Breast epithelium (tissue), 4 donors: ENCODE results near the gene S100A14. TPM values are rescaled to one million over a fixed set of nuclear protein-coding genes. Genes with fewer than 3 reads are reported as not detected.

ENCODE experiments used
- DNase-seq, 2 donors: peaks; one replicate each; pipeline ENCODE4 v3.0.0-alpha.2; 2019; ENCODE audit warnings: low spot score in 2 of 2
- H3K27ac ChIP-seq, 2 donors: fragments of 200-600 bp; sonication (generic) in 1 of 2; one replicate each; pipeline ENCODE4 v1.5.1; 2016 to 2019; ENCODE audit warnings: mild to moderate bottlenecking in 1 of 2
- H3K27me3 ChIP-seq, 2 donors: fragments of 200-600 bp; sonication (generic) in 1 of 2; one replicate each; pipeline versions ENCODE4 v1.5.1 to v1.6.0; 2017 to 2019; ENCODE audit warnings: control low read depth in 1 of 2, mild to moderate bottlenecking in 1 of 2
- H3K36me3 ChIP-seq: fragments of 200-600 bp; one replicate; pipeline ENCODE4 v1.5.1; 2019
- H3K4me1 ChIP-seq, 2 donors: fragments of 200-600 bp; sonication (generic); one replicate each; pipeline ENCODE4 v1.5.1; 2016 to 2019; ENCODE audit warnings: control low read depth in 1 of 2
- H3K4me3 ChIP-seq, 3 donors: fragments of 200-600 bp; sonication (generic); 1 replicate in 2 of 3; 2 replicates in 1 of 3; pipeline ENCODE4 v1.5.1; 2016 to 2019; ENCODE audit warnings: mild to moderate bottlenecking in 3 of 3, moderate library complexity in 2 of 3
- H3K9me3 ChIP-seq, 2 donors: fragments of 200-600 bp; sonication (generic) in 1 of 2; one replicate each; pipeline ENCODE4 v1.5.1; 2016 to 2019; ENCODE audit warnings: control low read depth in 1 of 2
- CTCF ChIP-seq, 3 donors: fragments of 450-650 bp; IDR thresholded peaks; one replicate each; pipeline ENCODE4 v1.5.1; 2016 to 2017; ENCODE audit warnings: antibody characterized with exemption in 3 of 3, mild to moderate bottlenecking in 3 of 3, moderate library complexity in 3 of 3
- POLR2A ChIP-seq: fragments of 450-650 bp; IDR thresholded peaks from one replicate; pipeline ENCODE4 v1.6.1; 2016; ENCODE audit warnings: antibody characterized with exemption, mild to moderate bottlenecking, moderate library complexity
- POLR2AphosphoS5 ChIP-seq, 3 donors: sonication (generic); formaldehyde crosslinking; IDR thresholded peaks; one replicate each; pipeline ENCODE4 v1.6.1; 2017; ENCODE audit warnings: antibody characterized with exemption in 3 of 3
- intact Hi-C: fragments of 100-400 bp; cut with DNase I; formaldehyde crosslinking; loops from one replicate; pipeline ENCODE4 v1.15.1; 2023; ENCODE audit warnings: low total_unique reads
- total RNA-seq, 3 donors: library from RNA; depleted of rRNA; stranded (reverse); fragments of >200 nt; gene quantifications; one replicate each; pipeline ENCODE4 v1.1.0, GENCODE V29; 2016

The S100A14 gene
- total RNA-seq, 3 donors from 2014 or later: 70.1 to 99.2 TPM; not detected in 1

GRCh38 chr1:153608742-153609584 lies 7.2 kb downstream of the S100A14 start:
- Histone ChIP-seq H3K9me3 (no peaks in the 10 kb centered on the region), H3K36me3 (no peaks in the 10 kb centered on the region), H3K27ac (peak overlapping the region; percentile 98 to 100), H3K4me3 (peak overlapping the region; percentile 38 to 83 (median 49)), H3K4me1 (peaks cover 16 to 34% of the 10 kb centered on the region in 2 donors), H3K27me3 (no peaks in the 10 kb centered on the region)
- TF ChIP-seq POLR2AphosphoS5 (IDR thresholded peaks at IDR 0.05) (peak; percentile 60 to 62 (median 60)), CTCF (IDR thresholded peaks at IDR 0.05) (no peak)
- DNase-seq: peak; percentile 79
- intact Hi-C loops: no loop called here

GRCh38 chr1:153608089-153608682 lies 7.9 kb downstream of the S100A14 start:
- H3K4me1 ChIP-seq: peaks cover 16 to 29% of the 10 kb centered on the region in 2 donors
- intact Hi-C loops: no loop called here
- H3K4me3 ChIP-seq: peak overlapping the region; percentile 38 to 83 (median 49)
- no peaks in the 10 kb centered on the region for H3K9me3 ChIP-seq
- peak overlapping the region; percentile 98 to 100 for H3K27ac ChIP-seq
- no peak for TF ChIP-seq POLR2A
- no peak for TF ChIP-seq POLR2AphosphoS5 (IDR thresholded peaks at IDR 0.05)
- no peak for TF ChIP-seq CTCF (IDR thresholded peaks at IDR 0.05)
- H3K27me3 ChIP-seq: no peaks in the 10 kb centered on the region
- peak in 1 of 2 donors; percentile 65 for DNase-seq
- no peaks in the 10 kb centered on the region for H3K36me3 ChIP-seq

DNA sequence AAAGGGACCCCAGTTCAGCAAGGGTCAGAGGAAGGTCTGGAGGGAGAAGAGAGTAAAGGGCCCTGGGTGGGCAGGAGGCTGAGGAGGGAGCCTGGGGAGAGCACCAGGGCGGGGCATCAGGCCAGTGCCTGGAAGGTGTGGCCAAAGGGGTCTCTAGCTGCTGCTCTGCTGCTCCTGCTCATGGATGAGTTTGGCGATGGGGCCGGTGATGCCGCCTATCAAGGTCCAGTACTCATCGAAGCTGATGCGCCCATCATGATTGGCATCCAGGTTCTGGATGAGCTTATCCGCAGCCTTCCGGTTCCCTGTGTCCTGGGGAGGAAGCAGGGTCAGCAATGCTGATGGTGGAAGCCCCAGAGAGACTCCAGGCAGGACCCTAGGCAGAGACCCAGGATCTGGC lies 8.7 kb downstream of the S100A14 start:
- Histone ChIP-seq H3K9me3 (no peaks in the 10 kb centered on the region), H3K36me3 (no peaks in the 10 kb centered on the region), H3K27ac (peak overlapping the region; percentile 98 to 100), H3K4me3 (peak overlapping the region; percentile 38 to 83 (median 49)), H3K4me1 (peaks cover 16 to 29% of the 10 kb centered on the region in 2 donors), H3K27me3 (no peaks in the 10 kb centered on the region)
- DNase-seq: no peak
- TF ChIP-seq POLR2A (no peak), CTCF (IDR thresholded peaks at IDR 0.05) (no peak), POLR2AphosphoS5 (IDR thresholded peaks at IDR 0.05) (no peak)
- intact Hi-C loops: no loop called here

DNA sequence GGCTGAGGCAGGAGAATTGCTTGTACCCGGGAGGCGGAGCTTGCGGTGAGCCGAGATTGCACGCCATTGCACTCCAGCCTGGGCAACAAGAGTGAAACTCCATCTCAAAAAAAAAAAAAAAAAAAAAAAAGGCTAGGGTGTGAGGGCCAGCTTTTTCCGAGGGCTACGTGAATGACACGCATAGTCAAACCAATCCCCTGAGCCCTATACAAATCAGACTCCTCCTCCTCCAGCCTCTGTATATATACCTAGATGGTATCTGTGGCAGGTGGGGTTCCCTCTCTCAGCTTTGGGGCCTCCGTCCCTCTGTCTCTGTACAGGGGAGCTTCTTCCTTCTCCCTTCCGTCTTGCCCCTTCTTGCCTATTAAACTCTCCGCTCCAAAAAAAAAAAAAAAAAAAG lies 9.9 kb downstream of the S100A14 start:
- intact Hi-C loops: no loop called here
- TF ChIP-seq POLR2A (no peak), POLR2AphosphoS5 (IDR thresholded peaks at IDR 0.05) (no peak), CTCF (IDR thresholded peaks at IDR 0.05) (no peak)
- Histone ChIP-seq H3K4me3 (no peak overlapping the region), H3K4me1 (peaks cover 16 to 29% of the 10 kb centered on the region in 2 donors), H3K9me3 (no peaks in the 10 kb centered on the region), H3K27ac (no peak overlapping the region), H3K36me3 (no peaks in the 10 kb centered on the region), H3K27me3 (no peaks in the 10 kb centered on the region)
- DNase-seq: no peak

GRCh38 chr1:153602749-153603148 lies 13.4 kb downstream of the S100A14 start:
- TF ChIP-seq CTCF (IDR thresholded peaks at IDR 0.05): no peak
- intact Hi-C loops: loop anchor here (2.0 kb wide), 1 partner anchor 60 kb away; no protein-coding TSS in a partner anchor
- Histone ChIP-seq H3K4me1 (peaks cover 0 to 5% of the 10 kb centered on the region in 2 donors), H3K36me3 (no peaks in the 10 kb centered on the region), H3K27ac (no peak overlapping the region), H3K4me3 (no peak overlapping the region), H3K27me3 (no peaks in the 10 kb centered on the region), H3K9me3 (no peaks in the 10 kb centered on the region)
- DNase-seq: no peak
